Measurements from ENCODE around the gene EGFL7. TPM values are rescaled to one million over a fixed set of nuclear protein-coding genes. Genes with fewer than 3 reads are reported as not detected.

The EGFL7 gene
- total and polyA plus RNA-seq, 2 of the 13 experiments (the other 11 are each of a cell fraction or from before 2014, with no cell fraction given), result 0.20 to 5.1 TPM

- Histone ChIP-seq H3K9me3 (ENCODE audit: low read length) (no peaks in the 10 kb centered on the region), H3K4me1 (ENCODE audit: insufficient read depth, low read length) (peaks cover 43% of the 10 kb centered on the region), H4K20me1 (ENCODE audit: insufficient read depth, low read length) (peaks cover 3% of the 10 kb centered on the region; the same call in 1 of the 2 replicates), H3K9ac (ENCODE audit: insufficient read depth, low read depth, low read length) (no peak overlapping the region), H3K4me3 (replicated peaks in 1 of 3; ENCODE audit: insufficient read depth in 1 of 3, low read depth in 2 of 3, low read length in 3 of 3) (no peak overlapping the region), H3K4me2 (ENCODE audit: low read depth, low read length) (no peak overlapping the region), H2AFZ (ENCODE audit: low read length) (no peak overlapping the region), H3K27me3 (ENCODE audit: control insufficient read depth in 1 of 2, insufficient read depth in 2 of 2, low read length in 2 of 2) (peaks cover 15 to 44% of the 10 kb centered on the region in 2 experiments; a peak in 3 of 5 replicates), H3K79me2 (ENCODE audit: insufficient read depth, low read length) (no peaks in the 10 kb centered on the region), H3K36me3 (replicated peaks in 1 of 2; ENCODE audit: control insufficient read depth in 1 of 2, insufficient read depth in 2 of 2, low read length in 2 of 2) (no peaks in the 10 kb centered on the region), H3K27ac (ENCODE audit: extremely low read length, insufficient read depth, low read length) (no peak overlapping the region)
- no TSS peak for BruUV-seq (replicated peaks)
- WGBS (ENCODE audit: low lambda C conversion rate), result 63% methylated on average over 23 of the region's 36 CpGs
- FAIRE-seq (no peak), ATAC-seq (no peak), DNase-seq (ENCODE audit: low spot score) (no peak)
- CTCF ChIA-PET (ENCODE audit: low intra/inter-chr PET ratio, low total read pairs), result no interaction called here
- TF ChIP-seq, protein P1, sequence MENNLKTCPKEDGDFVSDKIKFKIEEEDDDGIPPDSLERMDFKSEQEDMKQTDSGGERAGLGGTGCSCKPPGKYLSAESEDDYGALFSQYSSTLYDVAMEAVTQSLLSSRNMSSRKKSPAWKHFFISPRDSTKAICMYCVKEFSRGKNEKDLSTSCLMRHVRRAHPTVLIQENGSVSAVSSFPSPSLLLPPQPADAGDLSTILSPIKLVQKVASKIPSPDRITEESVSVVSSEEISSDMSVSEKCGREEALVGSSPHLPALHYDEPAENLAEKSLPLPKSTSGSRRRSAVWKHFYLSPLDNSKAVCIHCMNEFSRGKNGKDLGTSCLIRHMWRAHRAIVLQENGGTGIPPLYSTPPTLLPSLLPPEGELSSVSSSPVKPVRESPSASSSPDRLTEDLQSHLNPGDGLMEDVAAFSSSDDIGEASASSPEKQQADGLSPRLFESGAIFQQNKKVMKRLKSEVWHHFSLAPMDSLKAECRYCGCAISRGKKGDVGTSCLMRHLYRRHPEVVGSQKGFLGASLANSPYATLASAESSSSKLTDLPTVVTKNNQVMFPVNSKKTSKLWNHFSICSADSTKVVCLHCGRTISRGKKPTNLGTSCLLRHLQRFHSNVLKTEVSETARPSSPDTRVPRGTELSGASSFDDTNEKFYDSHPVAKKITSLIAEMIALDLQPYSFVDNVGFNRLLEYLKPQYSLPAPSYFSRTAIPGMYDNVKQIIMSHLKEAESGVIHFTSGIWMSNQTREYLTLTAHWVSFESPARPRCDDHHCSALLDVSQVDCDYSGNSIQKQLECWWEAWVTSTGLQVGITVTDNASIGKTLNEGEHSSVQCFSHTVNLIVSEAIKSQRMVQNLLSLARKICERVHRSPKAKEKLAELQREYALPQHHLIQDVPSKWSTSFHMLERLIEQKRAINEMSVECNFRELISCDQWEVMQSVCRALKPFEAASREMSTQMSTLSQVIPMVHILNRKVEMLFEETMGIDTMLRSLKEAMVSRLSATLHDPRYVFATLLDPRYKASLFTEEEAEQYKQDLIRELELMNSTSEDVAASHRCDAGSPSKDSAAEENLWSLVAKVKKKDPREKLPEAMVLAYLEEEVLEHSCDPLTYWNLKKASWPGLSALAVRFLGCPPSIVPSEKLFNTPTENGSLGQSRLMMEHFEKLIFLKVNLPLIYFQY (CRISPR knock-in tag; IDR thresholded peaks at IDR 0.05; ENCODE audit: borderline replicate concordance), result no peak
- TF ChIP-seq ZNF430 (CRISPR knock-in tag; IDR thresholded peaks at IDR 0.05), result no peak
- no peak for TF ChIP-seq CCDC6 (CRISPR knock-in tag; IDR thresholded peaks at IDR 0.05)
- no peak for TF ChIP-seq ASH2L (IDR thresholded peaks at IDR 0.05; ENCODE audit: insufficient read length, low read depth, low read length)
- no peak for TF ChIP-seq ZFP36L2 (CRISPR knock-in tag; IDR thresholded peaks at IDR 0.05)
- no peak for TF ChIP-seq ZHX1 (CRISPR knock-in tag; IDR thresholded peaks at IDR 0.05; ENCODE audit: low read depth)
- no peak for TF ChIP-seq ZUFSP (CRISPR knock-in tag; IDR thresholded peaks at IDR 0.05; ENCODE audit: borderline replicate concordance)
- TF ChIP-seq, protein P2, sequence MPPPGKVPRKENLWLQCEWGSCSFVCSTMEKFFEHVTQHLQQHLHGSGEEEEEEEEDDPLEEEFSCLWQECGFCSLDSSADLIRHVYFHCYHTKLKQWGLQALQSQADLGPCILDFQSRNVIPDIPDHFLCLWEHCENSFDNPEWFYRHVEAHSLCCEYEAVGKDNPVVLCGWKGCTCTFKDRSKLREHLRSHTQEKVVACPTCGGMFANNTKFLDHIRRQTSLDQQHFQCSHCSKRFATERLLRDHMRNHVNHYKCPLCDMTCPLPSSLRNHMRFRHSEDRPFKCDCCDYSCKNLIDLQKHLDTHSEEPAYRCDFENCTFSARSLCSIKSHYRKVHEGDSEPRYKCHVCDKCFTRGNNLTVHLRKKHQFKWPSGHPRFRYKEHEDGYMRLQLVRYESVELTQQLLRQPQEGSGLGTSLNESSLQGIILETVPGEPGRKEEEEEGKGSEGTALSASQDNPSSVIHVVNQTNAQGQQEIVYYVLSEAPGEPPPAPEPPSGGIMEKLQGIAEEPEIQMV (CRISPR knock-in tag; IDR thresholded peaks at IDR 0.05; ENCODE audit: low read depth), result no peak
- POLR2A ChIA-PET, result no interaction called here
- in situ Hi-C loops (cut with HindIII; ENCODE audit: extremely low pct_ligation_motif_present, low pct_unique_long_range_greater_than_20kb), result no loop called here
- intact Hi-C loops (cut with micrococcal nuclease; ENCODE audit: unreplicated experiment), result no loop called here
Observed at GRCh38 chr9:136670576-136671253, 8.0 kb downstream of the EGFL7 start.

Data from HepG2 (cell line).